Ammon's horn (tissue), 1 donor: ENCODE results near the gene MTMR10.

Experiments
- DNase-seq: peaks from one replicate; pipeline ENCODE4 v3.0.0-alpha.2; 2016; ENCODE audit warnings: low spot score

MTMR10 gene

GRCh38 chr15:31012455-31012854, 21.0 kb upstream of the MTMR10 start:
- DNase-seq, result no peak

GRCh38 chr15:31010036-31010435, 18.6 kb upstream of the MTMR10 start:
- no peak for DNase-seq

- no peak for DNase-seq
These were observed 14.2 kb upstream of the MTMR10 start for GRCh38 chr15:31005660-31006059.

GRCh38 chr15:31004220-31004733, 12.8 kb upstream of the MTMR10 start:
- DNase-seq, result peak; percentile 59

- DNase-seq, result no peak
These were observed 10.3 kb upstream of the MTMR10 start for GRCh38 chr15:31001702-31002101.

- no peak for DNase-seq
These were observed 8.3 kb upstream of the MTMR10 start for GRCh38 chr15:30999729-31000128.

- no peak for DNase-seq
These were observed 5.8 kb upstream of the MTMR10 start for GRCh38 chr15:30997270-30997669.

GRCh38 chr15:30992249-30992864, 929 bp upstream of the MTMR10 start:
- DNase-seq, result no peak

GRCh38 chr15:30990446-30991254, 778 bp downstream of the MTMR10 start:
- DNase-seq, result no peak

- DNase-seq, result no peak
These were observed 1.4 kb downstream of the MTMR10 start for GRCh38 chr15:30990036-30990435.

GRCh38 chr15:30985081-30985531, 6.3 kb downstream of the MTMR10 start:
- DNase-seq, result peak; percentile 60

- peak; percentile 81 for DNase-seq
These were observed 6.9 kb downstream of the MTMR10 start for GRCh38 chr15:30984542-30984941.

- DNase-seq, result no peak
These were observed 7.3 kb downstream of the MTMR10 start for GRCh38 chr15:30984118-30984517.

- peak; percentile 42 for DNase-seq
These were observed 12.0 kb downstream of the MTMR10 start for GRCh38 chr15:30979457-30979856.

- DNase-seq, result no peak
These were observed 13.1 kb downstream of the MTMR10 start for GRCh38 chr15:30978328-30978727.

GRCh38 chr15:30974112-30974511, 17.3 kb downstream of the MTMR10 start:
- DNase-seq, result no peak

GRCh38 chr15:30973379-30973778, 18.0 kb downstream of the MTMR10 start:
- DNase-seq, result peak; percentile 76

- no peak for DNase-seq
These were observed 21.7 kb downstream of the MTMR10 start for GRCh38 chr15:30969724-30970123.

GRCh38 chr15:30963681-30964080, 27.7 kb downstream of the MTMR10 start:
- DNase-seq, result no peak

GRCh38 chr15:30962659-30963058, 28.8 kb downstream of the MTMR10 start:
- no peak for DNase-seq

GRCh38 chr15:30962079-30962478, 29.3 kb downstream of the MTMR10 start:
- peak; percentile 51 for DNase-seq

- no peak for DNase-seq
These were observed 33.2 kb downstream of the MTMR10 start for GRCh38 chr15:30958219-30958618.
